ENCODE data around the gene LYPD5.

DNA sequence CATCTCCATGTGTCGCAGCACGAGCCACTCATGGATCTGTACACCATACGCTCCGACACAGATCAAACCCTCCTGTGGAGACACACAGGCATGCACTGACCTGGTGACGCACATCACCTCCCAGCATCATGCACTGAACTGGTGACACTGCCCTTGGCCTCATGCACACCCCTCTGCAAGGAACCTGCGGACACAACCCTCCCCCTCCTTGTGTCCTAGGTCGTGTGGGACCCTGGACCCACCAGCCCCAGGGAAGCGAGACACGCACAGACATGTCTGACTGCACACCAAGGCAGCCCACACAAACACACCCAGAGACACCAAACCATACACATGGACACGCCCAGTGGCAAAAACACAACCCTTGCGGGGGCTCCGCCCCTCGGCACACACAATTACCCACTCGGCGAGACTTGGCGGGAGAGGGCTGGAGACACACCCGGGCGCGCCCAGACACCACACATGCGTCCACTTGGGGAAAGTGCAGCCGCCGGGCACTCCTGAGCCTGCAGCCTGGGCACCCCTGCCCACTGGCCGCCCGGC, 19.5 kb downstream of the LYPD5 start:
- TF ChIP-seq POLR2A (IDR thresholded peaks at IDR 0.05): no peak
- TF ChIP-seq, protein P1, sequence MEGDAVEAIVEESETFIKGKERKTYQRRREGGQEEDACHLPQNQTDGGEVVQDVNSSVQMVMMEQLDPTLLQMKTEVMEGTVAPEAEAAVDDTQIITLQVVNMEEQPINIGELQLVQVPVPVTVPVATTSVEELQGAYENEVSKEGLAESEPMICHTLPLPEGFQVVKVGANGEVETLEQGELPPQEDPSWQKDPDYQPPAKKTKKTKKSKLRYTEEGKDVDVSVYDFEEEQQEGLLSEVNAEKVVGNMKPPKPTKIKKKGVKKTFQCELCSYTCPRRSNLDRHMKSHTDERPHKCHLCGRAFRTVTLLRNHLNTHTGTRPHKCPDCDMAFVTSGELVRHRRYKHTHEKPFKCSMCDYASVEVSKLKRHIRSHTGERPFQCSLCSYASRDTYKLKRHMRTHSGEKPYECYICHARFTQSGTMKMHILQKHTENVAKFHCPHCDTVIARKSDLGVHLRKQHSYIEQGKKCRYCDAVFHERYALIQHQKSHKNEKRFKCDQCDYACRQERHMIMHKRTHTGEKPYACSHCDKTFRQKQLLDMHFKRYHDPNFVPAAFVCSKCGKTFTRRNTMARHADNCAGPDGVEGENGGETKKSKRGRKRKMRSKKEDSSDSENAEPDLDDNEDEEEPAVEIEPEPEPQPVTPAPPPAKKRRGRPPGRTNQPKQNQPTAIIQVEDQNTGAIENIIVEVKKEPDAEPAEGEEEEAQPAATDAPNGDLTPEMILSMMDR (IDR thresholded peaks at IDR 0.05): no peak

All from testis (tissue), 2 donors.